Small intestine (tissue), 7 donors: ENCODE measurements around the gene GPR42. TPM values are rescaled to one million over a fixed set of nuclear protein-coding genes. Genes with fewer than 3 reads are reported as not detected.

Experiments
- DNase-seq, 2 donors: peaks; one replicate each; pipeline versions ENCODE4 v3.0.0 to v3.0.0-alpha.2; 2013
- FAIRE-seq: peaks from 2 replicates; lab custom pipeline; 2012; peaks lifted over from hg19 to GRCh38; lab: Jason Lieb, UNC
- H3K27ac ChIP-seq, 3 donors: one replicate each; pipeline ENCODE4 v1.5.1; 2013; ENCODE audit warnings: low read length in 2 of 3, mild to moderate bottlenecking in 2 of 3, control low read depth in 1 of 3, inconsistent platforms in 1 of 3, low read depth in 1 of 3, moderate library complexity in 1 of 3
- H3K27me3 ChIP-seq, 3 donors: one replicate each; pipeline ENCODE4 v1.6.1; 2013; ENCODE audit warnings: low read length in 3 of 3, inconsistent platforms in 1 of 3; ENCODE audit not compliant: control insufficient read depth in 3 of 3, insufficient read depth in 3 of 3
- H3K36me3 ChIP-seq, 3 donors: one replicate each; pipeline ENCODE4 v1.6.1; 2013; ENCODE audit warnings: low read length in 3 of 3, inconsistent platforms in 1 of 3, low read depth in 1 of 3, mild to moderate bottlenecking in 1 of 3, moderate library complexity in 1 of 3; ENCODE audit not compliant: control insufficient read depth in 3 of 3, insufficient read depth in 2 of 3
- H3K4me1 ChIP-seq, 3 donors: one replicate each; pipeline ENCODE4 v1.6.1; 2013; ENCODE audit warnings: low read length in 2 of 3, inconsistent platforms in 1 of 3, low read depth in 1 of 3, mild to moderate bottlenecking in 1 of 3, moderate library complexity in 1 of 3; ENCODE audit not compliant: control insufficient read depth in 3 of 3, insufficient read depth in 2 of 3
- H3K4me3 ChIP-seq, 3 donors: one replicate each; pipeline ENCODE4 v1.5.1; 2013; ENCODE audit warnings: low read length in 3 of 3, control low read depth in 1 of 3, inconsistent platforms in 1 of 3, low read depth in 1 of 3, mild to moderate bottlenecking in 1 of 3, moderate library complexity in 1 of 3
- H3K9me3 ChIP-seq, 2 donors: one replicate each; pipeline ENCODE4 v1.6.1; 2013; ENCODE audit warnings: low read depth in 1 of 2, low read length in 1 of 2; ENCODE audit not compliant: control insufficient read depth in 2 of 2, insufficient read depth in 1 of 2
- WGBS, 3 donors: extraction: QIAGEN DNeasy Blood & Tissue Kit; methylation state at CpG; one replicate each; pipeline ENCODE4 v1.1.7; 2013; 5-methylcytosine and 5-hydroxymethylcytosine counted together
- polyA plus RNA-seq, 4 donors: library from polyadenylated mRNA; stranded (reverse) in 3 of 4; unstranded in 1 of 4; fragments of 200-250 nt in 3 of 4; fragments of 120-200 nt in 1 of 4; gene quantifications; one replicate each; pipeline versions ENCODE4 v1.2.1 to v1.2.3, GENCODE V29; 2013
- donor health status: healthy with polysubstance abuse.
- donor health status: control.
- donor health status: control.
- donor health status: Bipolar disorder and iron deficiency.
- donor health status: healthy.

Gene GPR42
- polyA plus RNA-seq, 4 donors = 0.06 to 0.15 TPM; not detected in 2

DNA sequence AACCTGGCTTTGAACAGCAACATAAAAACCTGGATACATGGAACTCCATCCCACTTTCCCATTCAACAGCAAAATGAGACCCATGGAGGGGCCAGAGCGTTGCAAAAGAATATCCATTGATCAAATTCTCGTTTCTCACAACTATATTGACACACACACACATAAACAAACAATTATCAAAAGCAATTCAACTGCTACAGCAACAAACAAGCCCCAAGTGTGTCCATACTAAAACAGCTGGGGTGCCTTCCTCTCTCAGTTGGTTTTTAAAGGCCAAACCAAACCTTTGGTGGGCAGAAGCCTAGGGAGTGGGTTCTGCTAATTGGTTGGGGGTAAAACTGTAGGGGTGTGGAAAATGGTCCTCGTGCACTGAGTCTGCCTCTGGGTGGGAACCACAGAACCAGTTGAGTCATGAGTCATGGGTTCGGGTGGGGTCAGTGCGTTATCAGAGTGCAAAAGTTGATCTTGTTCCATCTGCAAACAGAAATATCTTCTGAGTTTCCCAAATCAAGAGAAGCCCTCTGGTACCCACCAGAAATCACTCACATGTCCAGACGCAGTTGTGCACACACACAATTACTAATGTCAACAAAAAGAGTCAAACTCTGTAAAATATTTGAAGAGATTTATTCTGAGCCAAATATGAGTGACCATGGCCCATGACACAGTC lies 18.5 kb downstream of the GPR42 start:
- Histone ChIP-seq H3K4me1 (no peaks in the 10 kb centered on the region), H3K36me3 (no peaks in the 10 kb centered on the region), H3K4me3 (no peak overlapping the region), H3K27ac (no peak overlapping the region), H3K9me3 (peaks cover 0 to 11% of the 10 kb centered on the region in 2 donors), H3K27me3 (no peaks in the 10 kb centered on the region)
- FAIRE-seq = no peak
- whole genome bisulfite sequencing, 3 donors = 45 to 68% (median 54%) methylated on average over 6 of the region's 6 CpGs
- DNase-seq = no peak

DNA sequence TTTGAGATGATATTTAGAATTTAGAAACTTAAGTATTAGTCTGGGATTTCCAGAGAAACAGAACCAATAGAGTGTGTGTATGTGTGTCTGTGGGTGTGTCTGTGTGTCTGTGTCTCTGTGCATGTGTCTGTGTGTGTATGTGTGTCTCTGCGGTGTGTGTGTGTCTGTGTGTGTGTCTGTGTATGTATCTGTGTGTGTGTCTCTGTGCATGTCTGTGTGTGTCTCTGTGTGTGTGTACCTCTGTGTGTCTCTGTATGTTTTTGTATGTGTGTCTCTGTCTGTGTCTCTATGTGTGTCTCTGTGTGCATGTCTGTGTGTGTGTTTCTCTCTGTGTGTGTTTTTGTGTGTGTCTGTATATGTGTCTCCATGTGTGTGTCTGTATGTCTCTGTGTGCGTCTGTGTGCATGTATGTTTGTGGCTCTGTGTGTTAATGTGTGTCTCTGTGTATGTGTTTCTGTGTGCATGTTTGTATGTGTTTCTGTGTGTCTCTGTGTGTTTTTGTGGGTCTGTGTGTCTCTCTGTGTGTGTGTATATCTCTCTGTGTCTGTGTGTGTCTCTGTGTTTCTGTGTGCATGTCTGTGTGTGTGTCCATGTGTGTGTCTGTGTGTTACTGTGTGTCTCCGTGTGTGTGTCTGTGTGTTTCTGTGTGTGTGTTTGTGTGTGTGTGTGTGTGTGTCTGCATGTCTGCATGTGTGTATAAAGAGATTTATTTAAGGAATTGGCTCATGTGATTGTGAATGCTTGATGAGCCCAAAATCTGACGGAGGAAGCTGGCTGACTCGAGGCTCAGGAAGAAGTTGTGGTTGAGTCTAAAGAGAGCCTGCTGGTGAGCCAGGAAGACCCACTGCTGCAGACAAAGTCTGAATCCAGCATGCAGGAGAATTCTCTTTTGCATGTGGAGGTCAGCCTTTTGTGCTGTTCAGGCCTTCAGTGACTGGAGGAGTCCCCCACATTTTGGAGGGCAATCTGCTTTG lies 22.2 kb downstream of the GPR42 start:
- Histone ChIP-seq H3K9me3 (no peaks in the 10 kb centered on the region), H3K4me1 (peaks cover 0 to 5% (median 0%) of the 10 kb centered on the region in 3 donors), H3K4me3 (no peak overlapping the region), H3K36me3 (no peaks in the 10 kb centered on the region), H3K27ac (no peak overlapping the region), H3K27me3 (peaks cover 0 to 3% (median 0%) of the 10 kb centered on the region in 3 donors)
- DNase-seq = no peak
- WGBS, 3 donors = 70 to 86% (median 75%) methylated on average over 5 of the region's 5 CpGs
- no peak for FAIRE-seq

DNA sequence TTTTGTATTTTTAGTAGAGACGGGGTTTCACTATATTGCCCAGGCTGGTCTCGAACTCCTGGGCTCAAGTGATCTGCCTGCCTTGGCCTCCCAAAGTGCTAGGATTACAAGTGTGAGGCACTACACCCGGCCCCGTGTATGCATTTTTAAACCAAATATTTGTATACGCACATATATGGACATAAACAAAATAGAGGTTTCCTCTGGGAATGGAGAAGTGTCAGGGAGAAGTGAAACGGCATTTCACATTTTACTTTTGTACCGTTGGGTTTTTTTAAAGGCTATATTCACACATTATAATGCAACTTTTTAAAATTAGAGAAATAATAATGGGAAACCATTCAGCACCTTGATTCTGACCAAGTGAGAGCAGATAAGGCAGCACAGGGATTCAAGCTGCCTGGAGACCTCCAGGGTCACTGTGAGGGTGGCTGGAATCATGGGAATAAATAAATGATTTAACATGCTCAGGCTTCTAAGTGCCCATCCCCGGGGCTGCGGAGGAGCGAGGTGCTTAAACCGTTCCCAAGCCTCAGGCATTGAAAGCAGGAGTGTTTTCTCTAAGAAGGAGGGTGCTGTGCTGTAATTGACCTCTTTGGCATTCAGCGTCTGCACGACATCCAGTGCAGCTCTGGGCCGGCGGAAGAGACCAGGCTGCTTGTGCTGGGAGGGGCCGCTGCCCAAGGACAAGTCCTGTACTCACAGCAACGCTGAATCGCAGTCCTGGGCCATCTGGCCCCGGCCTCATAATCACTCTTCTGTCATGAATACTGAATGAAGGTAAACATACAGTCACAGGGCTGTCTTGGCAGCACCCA lies 24.7 kb downstream of the GPR42 start:
- H3K4me1 ChIP-seq = peaks cover 0 to 5% (median 0%) of the 10 kb centered on the region in 3 donors
- no peaks in the 10 kb centered on the region for H3K9me3 ChIP-seq
- H3K27me3 ChIP-seq = peaks cover 0 to 3% (median 0%) of the 10 kb centered on the region in 3 donors
- H3K4me3 ChIP-seq = no peak overlapping the region
- peak; percentile 43 to 56 for DNase-seq
- 37 to 45% (median 37%) methylated on average over 19 of the region's 19 CpGs for WGBS, 3 donors
- FAIRE-seq = no peak
- peak overlapping the region in 2 of 3 donors; percentile 7 to 61 for H3K27ac ChIP-seq
- no peaks in the 10 kb centered on the region for H3K36me3 ChIP-seq

DNA sequence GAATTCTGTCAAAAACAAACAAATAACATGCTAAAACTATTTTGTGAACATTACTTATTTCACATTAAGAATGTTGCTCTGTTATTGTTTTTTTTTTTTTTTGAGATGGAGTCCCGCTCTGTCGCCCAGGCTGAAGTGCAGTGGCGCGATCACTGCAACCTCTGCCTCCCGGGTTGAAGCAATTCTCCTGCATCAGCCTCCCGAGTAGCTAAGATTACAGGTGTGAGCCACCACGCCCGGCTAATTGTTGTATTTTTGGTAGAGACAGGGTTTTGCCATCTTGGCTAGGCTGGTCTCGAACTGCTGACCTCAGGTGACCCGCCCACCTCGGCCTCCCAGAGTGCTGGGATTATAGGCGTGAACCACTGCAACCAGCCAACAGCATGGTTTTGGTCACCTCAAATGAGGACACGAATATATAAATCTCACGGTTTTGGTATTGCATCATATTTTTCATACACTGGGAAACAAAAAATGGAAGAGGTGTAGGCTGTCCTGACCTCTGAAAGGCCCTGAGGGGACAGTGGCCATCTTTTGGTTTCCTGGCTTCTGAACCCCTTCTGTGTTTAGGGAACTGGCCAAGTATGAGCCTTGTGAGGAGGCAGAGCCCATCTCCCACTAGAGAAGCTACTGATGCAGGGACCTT lies 25.5 kb downstream of the GPR42 start:
- DNase-seq = no peak
- FAIRE-seq = no peak
- 79 to 83% (median 80%) methylated on average over 14 of the region's 14 CpGs for WGBS, 3 donors
- peak overlapping the region in 1 of 3 donors; percentile 18 for H3K27ac ChIP-seq
- H3K4me1 ChIP-seq = peaks cover 0 to 5% (median 0%) of the 10 kb centered on the region in 3 donors
- no peaks in the 10 kb centered on the region for H3K9me3 ChIP-seq
- no peaks in the 10 kb centered on the region for H3K36me3 ChIP-seq
- H3K4me3 ChIP-seq = no peak overlapping the region
- peaks cover 0 to 3% (median 0%) of the 10 kb centered on the region in 3 donors for H3K27me3 ChIP-seq

DNA sequence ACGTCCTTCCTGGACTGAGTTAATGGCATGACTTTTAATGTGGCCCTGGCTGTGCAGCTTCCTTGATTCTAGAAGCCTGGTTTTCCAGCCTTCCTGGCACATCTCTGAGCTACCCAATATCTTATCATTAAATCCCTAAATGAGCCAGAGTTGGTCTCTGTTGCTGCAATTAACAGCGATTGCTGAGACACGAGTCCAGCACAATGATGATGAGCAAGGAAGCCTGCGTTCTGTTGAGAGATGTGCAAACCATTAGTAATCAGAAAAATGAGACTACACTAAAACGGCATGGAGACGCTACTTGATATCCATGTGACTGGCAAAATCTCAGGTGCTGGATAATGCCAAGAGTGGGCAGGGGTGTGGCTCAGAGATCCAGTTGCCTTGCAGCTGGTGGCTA lies 26.2 kb downstream of the GPR42 start:
- WGBS, 3 donors = 27 to 68% (median 49%) methylated on average over 6 of the region's 6 CpGs
- Histone ChIP-seq H3K4me1 (peaks cover 0 to 5% (median 0%) of the 10 kb centered on the region in 3 donors), H3K36me3 (no peaks in the 10 kb centered on the region), H3K9me3 (no peaks in the 10 kb centered on the region), H3K27ac (no peak overlapping the region), H3K4me3 (no peak overlapping the region), H3K27me3 (peaks cover 0 to 3% (median 0%) of the 10 kb centered on the region in 3 donors)
- FAIRE-seq = no peak
- DNase-seq = no peak

DNA sequence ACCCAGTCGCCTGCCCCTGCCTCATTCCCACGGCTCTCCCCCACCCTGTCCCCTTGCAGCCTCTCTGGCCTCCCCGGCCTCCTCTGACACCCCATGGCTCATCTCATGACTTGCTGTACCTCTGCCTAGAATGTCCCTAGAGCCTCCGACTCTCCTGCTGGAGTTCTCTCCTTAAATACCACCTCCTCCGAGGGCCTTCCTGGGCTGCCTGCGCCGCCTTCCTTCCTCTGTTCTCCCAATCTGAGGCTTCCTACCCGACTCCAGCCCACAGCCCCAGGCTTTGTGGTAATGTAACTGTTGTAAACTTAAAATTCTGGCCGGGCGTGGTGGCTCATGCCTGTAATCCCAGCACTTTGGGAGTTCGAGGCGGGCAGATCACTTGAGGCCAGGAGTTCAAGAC lies 27.7 kb downstream of the GPR42 start:
- FAIRE-seq = no peak
- 88 to 90% (median 88%) methylated on average over 12 of the region's 12 CpGs for WGBS, 3 donors
- Histone ChIP-seq H3K4me1 (peaks cover 0 to 5% (median 0%) of the 10 kb centered on the region in 3 donors), H3K27me3 (peaks cover 0 to 3% (median 0%) of the 10 kb centered on the region in 3 donors), H3K36me3 (no peaks in the 10 kb centered on the region), H3K9me3 (no peaks in the 10 kb centered on the region), H3K27ac (no peak overlapping the region), H3K4me3 (no peak overlapping the region)
- DNase-seq = no peak

DNA sequence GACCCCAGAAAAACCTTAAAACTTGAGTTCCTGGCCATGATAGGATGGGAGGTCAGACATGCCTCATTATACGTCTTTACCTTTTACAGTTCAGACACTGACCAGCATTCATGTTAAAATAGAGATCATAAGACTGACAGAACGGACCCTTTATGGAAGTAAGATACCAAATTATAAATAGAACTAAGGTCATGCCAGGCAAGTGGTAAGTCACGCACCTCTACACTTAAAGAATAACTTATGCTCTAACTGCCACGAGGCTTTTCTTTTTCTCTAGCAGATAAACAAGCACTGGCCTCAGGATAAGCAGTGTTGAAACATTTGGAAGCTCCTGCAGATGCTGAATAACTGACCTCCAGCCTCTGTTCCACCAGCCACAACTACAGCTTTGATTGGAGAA lies 28.4 kb downstream of the GPR42 start:
- H3K4me1 ChIP-seq = peaks cover 0 to 5% (median 0%) of the 10 kb centered on the region in 3 donors
- peaks cover 0 to 3% (median 0%) of the 10 kb centered on the region in 3 donors for H3K27me3 ChIP-seq
- DNase-seq (no peak), FAIRE-seq (no peak)
- H3K9me3 ChIP-seq = no peaks in the 10 kb centered on the region
- no peak overlapping the region for H3K4me3 ChIP-seq
- H3K36me3 ChIP-seq = no peaks in the 10 kb centered on the region
- 80 to 84% (median 83%) methylated on average over 4 of the region's 4 CpGs for WGBS, 3 donors
- no peak overlapping the region for H3K27ac ChIP-seq
